ENCODE data around the gene CTR9.

CTR9 gene

GRCh38 chr11:10780040-10780439 lies 29.0 kb downstream of the CTR9 start:
- no peak for DNase-seq (ENCODE audit: low read depth in 3 of 3)

- DNase-seq (ENCODE audit: low read depth in 3 of 3): no peak
Measured at GRCh38 chr11:10784232-10785145, 33.4 kb downstream of the CTR9 start.

- DNase-seq (ENCODE audit: low read depth in 3 of 3): no peak
Measured at GRCh38 chr11:10785146-10785474, 34.1 kb downstream of the CTR9 start.

- DNase-seq (ENCODE audit: low read depth in 3 of 3): no peak
Measured at GRCh38 chr11:10786451-10786850, 35.4 kb downstream of the CTR9 start.

- DNase-seq (ENCODE audit: low read depth in 3 of 3): peak; percentile 69 to 82 (median 77)
Measured at GRCh38 chr11:10792385-10793068, 41.5 kb downstream of the CTR9 start.

- DNase-seq (ENCODE audit: low read depth in 3 of 3): no peak
Measured at GRCh38 chr11:10793470-10794255, 42.6 kb downstream of the CTR9 start.

- DNase-seq (ENCODE audit: low read depth in 3 of 3): no peak
Measured at GRCh38 chr11:10796191-10796590, 45.1 kb downstream of the CTR9 start.

- no peak for DNase-seq (ENCODE audit: low read depth in 3 of 3)
Measured at GRCh38 chr11:10797001-10797400, 46.0 kb downstream of the CTR9 start.

GRCh38 chr11:10797531-10797930 lies 46.5 kb downstream of the CTR9 start:
- DNase-seq (ENCODE audit: low read depth in 3 of 3): no peak

GRCh38 chr11:10798330-10798928 lies 47.4 kb downstream of the CTR9 start:
- no peak for DNase-seq (ENCODE audit: low read depth in 3 of 3)

GRCh38 chr11:10800292-10800691 lies 49.2 kb downstream of the CTR9 start:
- no peak for DNase-seq (ENCODE audit: low read depth in 3 of 3)

GRCh38 chr11:10803676-10804075 lies 52.6 kb downstream of the CTR9 start:
- DNase-seq (ENCODE audit: low read depth in 3 of 3): no peak

GRCh38 chr11:10805741-10806140 lies 54.7 kb downstream of the CTR9 start:
- DNase-seq (ENCODE audit: low read depth in 3 of 3): no peak

- DNase-seq (ENCODE audit: low read depth in 3 of 3): no peak
Measured at GRCh38 chr11:10806206-10806605, 55.2 kb downstream of the CTR9 start.

- DNase-seq (ENCODE audit: low read depth in 3 of 3): peak in 2 of 3 experiments; percentile 27 to 44
Measured at GRCh38 chr11:10807493-10808234, 56.6 kb downstream of the CTR9 start.

- DNase-seq (ENCODE audit: low read depth in 3 of 3): no peak
Measured at GRCh38 chr11:10808235-10808552, 57.1 kb downstream of the CTR9 start.

GRCh38 chr11:10808553-10809372 lies 57.7 kb downstream of the CTR9 start, which contains the start of gene EIF4G2:
TSS of gene EIF4G2 (minus strand) at chr11:10808926.
- peak; percentile 95 to 97 (median 97) for DNase-seq (ENCODE audit: low read depth in 3 of 3)

- DNase-seq (ENCODE audit: low read depth in 3 of 3): peak in 2 of 3 experiments; percentile 20 to 36
Measured at GRCh38 chr11:10809373-10810160, 58.5 kb downstream of the CTR9 start.

GRCh38 chr11:10813945-10814344 lies 62.9 kb downstream of the CTR9 start:
- no peak for DNase-seq (ENCODE audit: low read depth in 3 of 3)

GRCh38 chr11:10818594-10818993 lies 67.5 kb downstream of the CTR9 start:
- no peak for DNase-seq (ENCODE audit: low read depth in 3 of 3)
